Calu3 (cell line): ENCODE results near the gene RIN1. TPM values are rescaled to one million over a fixed set of nuclear protein-coding genes. Genes with fewer than 3 reads are reported as not detected.

Experiments
- BruUV-seq: library from RNA; stranded (reverse); fragments of 400-500 nt; replicated peaks from 2 replicates; lab custom pipeline; 2021; lab: Mats Ljungman, UMichigan
- CTCF ChIA-PET: fragments of 300-600 bp; sonication (Branson Sonifier 250); formaldehyde crosslinking; loops from one replicate; lab custom pipeline; 2022; ENCODE audit warnings: antibody characterized with exemption; lab: Charles Lee
- DNase-seq: peaks from one replicate; pipeline ENCODE4 v3.0.0; 2022
- H3K27ac Mint-ChIP-seq: one replicate; pipeline ENCODE4 v1.8.0; 2022; ENCODE audit warnings: mixed read lengths; ENCODE audit not compliant: unreplicated experiment
- H3K27me3 Mint-ChIP-seq: one replicate; pipeline ENCODE4 v1.8.0; 2022; ENCODE audit warnings: mixed read lengths; ENCODE audit not compliant: unreplicated experiment
- H3K36me3 Mint-ChIP-seq: one replicate; pipeline ENCODE4 v1.8.0; 2022; ENCODE audit warnings: mild to moderate bottlenecking, moderate library complexity, mixed read lengths; ENCODE audit not compliant: insufficient read depth, unreplicated experiment
- H3K4me1 Mint-ChIP-seq: one replicate; pipeline ENCODE4 v1.8.0; 2022; ENCODE audit warnings: mild to moderate bottlenecking, low read depth, mixed read lengths; ENCODE audit not compliant: unreplicated experiment
- H3K4me3 Mint-ChIP-seq: one replicate; pipeline ENCODE4 v1.8.0; 2022; ENCODE audit warnings: mild to moderate bottlenecking, low read depth, moderate library complexity, mixed read lengths; ENCODE audit not compliant: unreplicated experiment
- H3K9me3 Mint-ChIP-seq: one replicate; pipeline ENCODE4 v1.8.0; 2022; ENCODE audit warnings: low read depth, mixed read lengths; ENCODE audit not compliant: unreplicated experiment
- CTCF ChIP-seq: fragments of 200-600 bp; IDR thresholded peaks from one replicate; pipeline ENCODE4 v1.8.0; 2022; ENCODE audit warnings: antibody characterized with exemption; ENCODE audit not compliant: unreplicated experiment
- intact Hi-C: fragments of 100-400 bp; cut with micrococcal nuclease; formaldehyde crosslinking; loops from one replicate; pipeline ENCODE4 v1.10.0; 2022; ENCODE audit not compliant: unreplicated experiment
- total RNA-seq: library from RNA; stranded (reverse); gene quantifications from 2 replicates; pipeline ENCODE4 v1.2.3, GENCODE V29; 2022

The RIN1 gene
- total RNA-seq, 1 experiment from 2014 or later, result 17.6 TPM

GRCh38 chr11:66292543-66293332, 43.5 kb downstream of the RIN1 start:
- peaks cover 55% of the 10 kb centered on the region for H3K27me3 Mint-ChIP-seq
- CTCF ChIA-PET, result interaction anchor here (1.3 kb wide), 1 partner anchor 20 kb away, joined by 3 read pairs; no protein-coding TSS in a partner anchor
- H3K4me1 Mint-ChIP-seq, result peaks cover 31% of the 10 kb centered on the region
- no peak overlapping the region for H3K27ac Mint-ChIP-seq
- H3K9me3 Mint-ChIP-seq, result no peaks in the 10 kb centered on the region
- H3K4me3 Mint-ChIP-seq, result peak overlapping the region; percentile 13
- no TSS peak for BruUV-seq
- H3K36me3 Mint-ChIP-seq, result peaks cover 32% of the 10 kb centered on the region
- DNase-seq, result no peak
- intact Hi-C loops, result no loop called here
- no peak for TF ChIP-seq CTCF

GRCh38 chr11:66291706-66292542, 44.3 kb downstream of the RIN1 start, which contains the start of gene TMEM151A:
TMEM151A (plus strand) TSS chr11:66291894; CDS start chr11:66292014, 120 bp downstream.
- peaks cover 36% of the 10 kb centered on the region for H3K36me3 Mint-ChIP-seq
- intact Hi-C loops, result no loop called here
- peaks cover 31% of the 10 kb centered on the region for H3K4me1 Mint-ChIP-seq
- BruUV-seq, result no TSS peak
- no peaks in the 10 kb centered on the region for H3K9me3 Mint-ChIP-seq
- CTCF ChIA-PET, result interaction anchor here (0.6 to 1.5 kb wide), 2 partner anchors 9 to 167 kb away, joined by 3 read pairs; no protein-coding TSS in a partner anchor
- no peak for TF ChIP-seq CTCF
- peaks cover 47% of the 10 kb centered on the region for H3K27me3 Mint-ChIP-seq
- DNase-seq, result peak; percentile 53
- no peak within 1 kb of the TSS for H3K27ac Mint-ChIP-seq
- peak within 1 kb of the TSS; percentile 80 for H3K4me3 Mint-ChIP-seq

DNA sequence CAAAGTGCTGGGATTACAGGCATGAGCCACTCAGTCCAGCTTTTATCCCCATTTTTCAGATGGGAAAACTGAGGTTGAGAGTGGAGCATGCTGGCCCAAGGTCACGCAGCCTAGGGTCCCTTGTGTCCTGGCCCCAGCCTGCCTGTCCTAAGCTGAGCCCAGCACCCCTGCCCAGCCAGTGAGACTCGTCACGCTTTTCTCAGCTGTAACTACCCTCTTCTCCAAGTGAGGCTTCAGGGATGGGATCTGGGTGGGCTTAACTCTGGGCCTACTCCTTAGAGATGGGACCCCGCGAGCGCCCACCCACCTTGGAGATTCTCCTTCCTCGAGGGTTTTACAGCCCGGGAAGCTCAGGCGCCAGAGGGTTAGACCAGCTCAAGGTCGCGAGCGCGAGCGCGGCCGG, 44.9 kb downstream of the RIN1 start:
- H3K27me3 Mint-ChIP-seq, result peaks cover 40% of the 10 kb centered on the region
- no peaks in the 10 kb centered on the region for H3K9me3 Mint-ChIP-seq
- H3K4me1 Mint-ChIP-seq, result peaks cover 31% of the 10 kb centered on the region
- CTCF ChIA-PET, result interaction anchor here (0.6 to 1.5 kb wide), 3 partner anchors 9 to 167 kb away, joined by 3 read pairs; no protein-coding TSS in a partner anchor
- no peak for TF ChIP-seq CTCF
- no TSS peak for BruUV-seq
- intact Hi-C loops, result no loop called here
- DNase-seq, result no peak
- H3K4me3 Mint-ChIP-seq, result peak overlapping the region; percentile 80
- H3K27ac Mint-ChIP-seq, result no peak overlapping the region
- H3K36me3 Mint-ChIP-seq, result peaks cover 36% of the 10 kb centered on the region

DNA sequence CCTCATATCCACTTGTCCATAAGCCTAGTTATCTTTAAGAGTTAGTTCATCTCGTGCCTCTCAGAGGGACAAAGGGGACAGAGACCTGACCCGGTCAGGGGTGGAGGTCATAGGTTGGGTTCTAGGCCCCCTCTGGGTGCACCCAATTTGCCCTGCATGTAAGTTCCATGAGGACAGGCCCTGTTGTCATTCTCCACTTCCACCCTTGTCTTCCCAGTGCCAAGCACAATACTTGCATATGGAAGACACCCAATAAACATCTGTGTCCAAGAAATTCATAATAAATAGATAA, 46.0 kb downstream of the RIN1 start:
- Mint-ChIP-seq H3K9me3 (no peaks in the 10 kb centered on the region), H3K27me3 (peaks cover 33% of the 10 kb centered on the region), H3K4me3 (peak overlapping the region; percentile 80), H3K36me3 (peaks cover 42% of the 10 kb centered on the region), H3K4me1 (peaks cover 31% of the 10 kb centered on the region), H3K27ac (peak overlapping the region; percentile 90)
- DNase-seq, result no peak
- no peak for TF ChIP-seq CTCF
- BruUV-seq, result no TSS peak
- intact Hi-C loops, result no loop called here
- CTCF ChIA-PET, result no interaction called here
